HG02938 (cell line): ENCODE results near the gene B3GALT6.

Experiments
- ATAC-seq: cut with Tn5 transposase; IDR thresholded peaks from one replicate; pipeline ENCODE4 v1.9.1; 2021; ENCODE audit warnings: mild to moderate bottlenecking, moderate library complexity; ENCODE audit not compliant: unreplicated experiment

B3GALT6 gene

GRCh38 chr1:1200876-1201810 is 30.9 kb upstream of the B3GALT6 start:
- no peak for ATAC-seq

GRCh38 chr1:1202831-1203560 is 29.0 kb upstream of the B3GALT6 start:
- no peak for ATAC-seq

- no peak for ATAC-seq
Observed at GRCh38 chr1:1203561-1204424, 28.2 kb upstream of the B3GALT6 start.

GRCh38 chr1:1204425-1204920 is 27.6 kb upstream of the B3GALT6 start:
- no peak for ATAC-seq

GRCh38 chr1:1204998-1205768 is 26.9 kb upstream of the B3GALT6 start:
- no peak for ATAC-seq

- ATAC-seq: no peak
Observed at GRCh38 chr1:1205769-1206375, 26.2 kb upstream of the B3GALT6 start.

GRCh38 chr1:1206376-1206965 is 25.6 kb upstream of the B3GALT6 start, which contains the start of gene TNFRSF18:
TNFRSF18 (minus strand) TSS chr1:1206592; CDS start chr1:1206571, 21 bp downstream.
- ATAC-seq: no peak

GRCh38 chr1:1206966-1207531 is 25.0 kb upstream of the B3GALT6 start:
- no peak for ATAC-seq

- ATAC-seq: no peak
Observed at GRCh38 chr1:1207571-1207892, 24.5 kb upstream of the B3GALT6 start.

GRCh38 chr1:1208713-1209433 is 23.2 kb upstream of the B3GALT6 start:
- no peak for ATAC-seq

GRCh38 chr1:1210726-1211540 is 21.1 kb upstream of the B3GALT6 start:
- no peak for ATAC-seq

- ATAC-seq: no peak
Observed at GRCh38 chr1:1211541-1212441, 20.2 kb upstream of the B3GALT6 start.

GRCh38 chr1:1212780-1213344 is 19.2 kb upstream of the B3GALT6 start:
- ATAC-seq: no peak

- ATAC-seq: no peak
Observed at GRCh38 chr1:1213345-1214265, 18.4 kb upstream of the B3GALT6 start, which contains the start of gene TNFRSF4. TNFRSF4 (minus strand) TSS chr1:1214153; CDS start chr1:1214127, 26 bp downstream.

- no peak for ATAC-seq
Observed at GRCh38 chr1:1215080-1215676, 16.9 kb upstream of the B3GALT6 start.
